SJCRH30 (cell line): Measurements from ENCODE around the gene PRKCI. TPM values are rescaled to one million over a fixed set of nuclear protein-coding genes. Genes with fewer than 3 reads are reported as not detected.

Experiments
- DNase-seq, 2 experiments: peaks; one replicate each; pipeline ENCODE4 v3.0.0-alpha.2; 2015 to 2020
- H3K27ac ChIP-seq: fragments of 250-450 bp; sonication (Bioruptor Pico); 2 replicates; pipeline ENCODE4 v1.5.1; 2020; ENCODE audit warnings: mild to moderate bottlenecking, moderate library complexity
- H3K27me3 ChIP-seq: fragments of 250-450 bp; sonication (Bioruptor Pico); 2 replicates; pipeline ENCODE4 v1.5.1; 2020; ENCODE audit warnings: mild to moderate bottlenecking, moderate library complexity
- H3K36me3 ChIP-seq: fragments of 250-450 bp; sonication (Bioruptor Pico); 2 replicates; pipeline ENCODE4 v1.5.1; 2020; ENCODE audit warnings: mild to moderate bottlenecking, moderate library complexity
- H3K4me1 ChIP-seq: fragments of 250-450 bp; sonication (Bioruptor Pico); 2 replicates; pipeline ENCODE4 v1.5.1; 2020; ENCODE audit warnings: mild to moderate bottlenecking, moderate library complexity
- H3K4me3 ChIP-seq: fragments of 250-450 bp; sonication (Bioruptor Pico); 2 replicates; pipeline ENCODE4 v1.5.1; 2020; ENCODE audit warnings: mild to moderate bottlenecking, moderate library complexity
- H3K9me3 ChIP-seq: fragments of 250-450 bp; sonication (Bioruptor Pico); replicated peaks from 2 replicates; pipeline ENCODE4 v1.5.1; 2020; ENCODE audit warnings: mild to moderate bottlenecking, moderate library complexity
- total RNA-seq: library from RNA; depleted of rRNA; stranded (reverse); fragments of >200 nt; shearing (Covaris generic); gene quantifications from 2 replicates; pipeline ENCODE4 v1.2.3, GENCODE V29; 2014

PRKCI gene
- total RNA-seq, 1 experiment from 2014 or later: 45.1 TPM

- Histone ChIP-seq H3K36me3 (peaks cover 8% of the 10 kb centered on the region), H3K4me1 (peaks cover 3% of the 10 kb centered on the region; the same call in 1 of the 2 replicates), H3K4me3 (no peak overlapping the region), H3K27me3 (no peaks in the 10 kb centered on the region), H3K9me3 (no peaks in the 10 kb centered on the region), H3K27ac (no peak overlapping the region)
- no peak for DNase-seq
Measured at GRCh38 chr3:170296703-170297102, 74.5 kb downstream of the PRKCI start.

- Histone ChIP-seq H3K27me3 (no peaks in the 10 kb centered on the region), H3K9me3 (no peaks in the 10 kb centered on the region), H3K4me1 (peaks cover 3% of the 10 kb centered on the region; the same call in 1 of the 2 replicates), H3K4me3 (no peak overlapping the region), H3K36me3 (no peaks in the 10 kb centered on the region), H3K27ac (no peak overlapping the region)
- DNase-seq: no peak
Measured at GRCh38 chr3:170301405-170301804, 79.2 kb downstream of the PRKCI start.

DNA sequence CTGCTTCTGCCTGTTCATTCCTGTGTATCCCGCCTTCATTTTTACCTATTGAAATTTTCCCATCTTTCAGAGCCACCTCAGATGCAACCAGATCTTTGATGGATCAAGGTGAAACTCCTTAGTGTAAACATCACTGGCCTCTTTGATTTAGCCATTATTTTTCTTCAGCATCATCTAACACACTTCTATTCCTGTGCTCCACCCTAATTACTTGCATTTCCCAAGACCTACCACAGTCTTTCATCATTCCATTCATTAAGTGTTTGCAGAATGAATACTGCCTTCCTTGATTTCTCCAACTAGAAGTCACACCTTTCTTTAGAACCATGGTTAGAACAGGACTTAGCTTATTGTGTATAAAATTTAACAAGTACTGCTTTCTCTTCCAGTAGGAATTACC lies 79.8 kb downstream of the PRKCI start:
- no peaks in the 10 kb centered on the region for H3K36me3 ChIP-seq
- DNase-seq: no peak
- H3K27me3 ChIP-seq: no peaks in the 10 kb centered on the region
- H3K4me1 ChIP-seq: no peaks in the 10 kb centered on the region
- no peaks in the 10 kb centered on the region for H3K9me3 ChIP-seq
- no peak overlapping the region for H3K4me3 ChIP-seq
- no peak overlapping the region for H3K27ac ChIP-seq

- Histone ChIP-seq H3K27me3 (no peaks in the 10 kb centered on the region), H3K4me1 (no peaks in the 10 kb centered on the region), H3K36me3 (no peaks in the 10 kb centered on the region), H3K27ac (no peak overlapping the region), H3K9me3 (no peaks in the 10 kb centered on the region), H3K4me3 (no peak overlapping the region)
- DNase-seq: no peak
Measured at GRCh38 chr3:170306015-170306414, 83.8 kb downstream of the PRKCI start.

DNA sequence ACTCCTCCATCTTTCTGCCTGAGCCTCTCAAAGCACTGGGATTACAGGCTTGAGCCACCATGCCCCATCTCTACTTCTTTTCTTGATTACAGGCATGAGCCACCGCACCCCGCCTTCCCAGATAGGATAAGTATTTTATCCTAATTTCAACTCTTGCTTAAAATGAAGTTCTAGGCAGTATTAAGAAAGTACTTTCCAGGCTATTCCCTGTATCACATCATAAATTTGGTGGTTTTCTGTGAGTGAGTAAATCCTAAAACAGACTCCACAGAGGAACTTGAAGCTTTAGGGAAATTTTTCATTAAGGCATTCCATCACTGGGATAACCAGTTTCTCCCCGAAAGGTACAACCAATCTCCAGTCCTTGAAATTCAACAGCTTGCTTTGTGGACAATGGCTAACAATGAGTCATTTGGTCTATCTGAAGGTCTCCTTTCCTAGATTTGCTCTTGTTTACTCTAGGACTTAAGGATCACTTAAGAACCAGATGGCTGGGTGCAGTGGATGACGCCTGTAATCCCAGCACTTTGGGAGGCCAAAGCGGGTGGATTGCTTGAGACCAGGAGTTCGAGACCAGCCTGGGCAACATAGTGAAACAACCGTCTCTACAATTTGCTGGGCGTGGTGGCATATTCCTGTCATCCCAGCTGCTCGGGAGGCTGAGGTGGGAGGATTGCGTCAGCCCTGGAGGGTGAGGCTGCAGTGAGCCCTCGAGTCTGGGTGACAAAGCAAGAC lies 85.6 kb downstream of the PRKCI start:
- no peak overlapping the region for H3K27ac ChIP-seq
- no peaks in the 10 kb centered on the region for H3K9me3 ChIP-seq
- H3K27me3 ChIP-seq: no peaks in the 10 kb centered on the region
- H3K36me3 ChIP-seq: no peaks in the 10 kb centered on the region
- no peak for DNase-seq
- H3K4me1 ChIP-seq: no peaks in the 10 kb centered on the region
- no peak overlapping the region for H3K4me3 ChIP-seq

GRCh38 chr3:170309046-170309445 lies 86.8 kb downstream of the PRKCI start:
- H3K9me3 ChIP-seq: no peaks in the 10 kb centered on the region
- DNase-seq: no peak

DNA sequence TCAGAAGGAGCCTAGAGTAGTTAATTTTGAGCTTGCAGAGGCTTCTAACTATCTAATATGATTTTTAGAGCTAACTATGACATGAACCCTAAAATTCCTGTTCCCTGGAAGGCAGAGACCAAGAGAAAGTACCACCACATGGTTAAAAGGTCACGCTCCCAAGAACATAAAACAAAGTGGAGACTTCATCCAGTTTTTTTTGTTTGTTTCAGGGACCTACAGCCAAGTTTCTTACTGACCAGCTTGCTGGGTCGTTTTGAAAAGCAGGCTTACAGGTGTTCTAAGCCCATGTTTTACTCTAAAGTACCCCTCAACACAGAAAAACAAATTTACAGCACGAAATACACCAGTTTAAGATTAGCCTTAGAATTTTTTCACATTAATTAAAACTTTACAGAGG lies 95.7 kb downstream of the PRKCI start:
- H3K36me3 ChIP-seq: no peaks in the 10 kb centered on the region
- no peaks in the 10 kb centered on the region for H3K9me3 ChIP-seq
- peaks cover 8% of the 10 kb centered on the region for H3K4me1 ChIP-seq
- H3K27ac ChIP-seq: no peak overlapping the region
- DNase-seq: no peak
- H3K4me3 ChIP-seq: no peak overlapping the region
- H3K27me3 ChIP-seq: no peaks in the 10 kb centered on the region

More at GRCh38 chr3:170309046-170309445, 86.8 kb downstream of the PRKCI start:
- Histone ChIP-seq H3K27ac (no peak overlapping the region), H3K36me3 (no peaks in the 10 kb centered on the region), H3K4me3 (no peak overlapping the region), H3K27me3 (no peaks in the 10 kb centered on the region), H3K4me1 (no peaks in the 10 kb centered on the region)

- Histone ChIP-seq H3K4me1 (peaks cover 8% of the 10 kb centered on the region), H3K4me3 (no peak overlapping the region), H3K27me3 (no peaks in the 10 kb centered on the region), H3K36me3 (no peaks in the 10 kb centered on the region), H3K27ac (no peak overlapping the region), H3K9me3 (no peaks in the 10 kb centered on the region)
- DNase-seq: no peak
Measured at GRCh38 chr3:170320461-170321121, 98.4 kb downstream of the PRKCI start.

DNA sequence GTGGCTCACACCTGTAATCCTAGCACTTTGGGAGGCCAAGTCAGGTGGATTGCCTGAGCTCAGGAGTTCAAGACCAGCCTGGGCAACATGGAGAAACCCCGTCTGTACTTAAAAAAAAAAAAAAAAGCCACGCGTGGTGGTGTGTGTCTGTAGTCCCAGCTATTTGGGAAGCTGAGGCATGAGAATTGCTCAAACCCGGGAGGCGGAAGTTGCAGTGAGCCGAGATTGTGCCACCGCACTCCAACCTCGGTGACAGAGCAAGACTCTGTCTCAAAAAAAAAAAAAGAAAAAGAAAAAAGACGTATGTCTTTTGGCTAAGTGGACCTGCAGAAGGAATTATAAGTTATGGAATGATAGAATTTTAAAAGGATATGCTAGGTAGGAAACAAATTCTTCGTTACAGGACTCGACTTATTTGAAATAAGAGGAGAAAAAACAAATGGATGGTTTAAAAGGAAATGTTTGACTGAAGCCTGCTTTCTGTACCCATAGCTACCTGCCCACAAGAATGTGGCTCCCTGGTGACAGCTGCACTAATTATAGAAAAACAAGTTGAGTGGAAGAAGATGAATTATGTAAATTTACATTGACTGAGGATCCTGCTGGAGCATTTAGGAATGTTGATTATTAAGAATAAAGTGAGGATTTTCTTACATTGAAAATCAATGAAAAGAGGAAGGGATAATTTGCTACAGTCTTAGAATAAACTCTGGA lies 99.3 kb downstream of the PRKCI start:
- DNase-seq: peak; percentile 20 to 40

DNA sequence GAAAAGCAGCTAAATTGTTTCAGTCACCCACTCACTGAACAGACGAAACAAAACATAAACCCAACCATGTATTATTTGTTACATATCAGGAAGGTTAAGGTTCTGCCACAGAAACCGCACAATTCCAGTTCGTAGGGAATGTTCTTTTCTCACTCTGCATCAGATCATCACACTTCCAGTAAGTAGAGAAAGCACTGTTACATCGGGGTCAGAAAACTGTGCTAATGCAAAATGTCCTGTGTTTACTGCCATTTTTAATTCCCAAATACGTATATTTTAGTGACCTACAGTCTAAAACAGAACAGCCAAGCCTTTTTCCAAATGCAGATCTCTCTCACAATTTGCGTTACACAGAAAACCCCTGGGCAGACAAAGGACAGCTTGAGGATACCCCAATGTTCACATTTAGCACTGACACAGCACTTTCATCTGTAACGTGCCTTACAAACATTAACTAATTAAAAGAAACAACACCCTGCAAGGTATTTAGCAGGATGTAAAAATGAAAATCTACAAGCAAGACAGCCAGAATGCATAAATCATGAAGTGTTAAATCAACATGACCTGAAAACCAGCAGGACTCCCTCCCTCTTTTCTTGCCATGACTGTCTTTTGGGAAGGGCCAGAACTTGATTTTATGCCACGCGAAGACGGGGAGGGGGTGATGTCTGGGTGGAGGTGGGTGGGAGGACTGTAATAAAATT lies 100.5 kb downstream of the PRKCI start:
- Histone ChIP-seq H3K9me3 (peaks cover 3% of the 10 kb centered on the region; the same call in 1 of the 2 replicates), H3K27me3 (no peaks in the 10 kb centered on the region), H3K4me1 (peaks cover 8% of the 10 kb centered on the region), H3K4me3 (no peak overlapping the region), H3K27ac (no peak overlapping the region), H3K36me3 (no peaks in the 10 kb centered on the region)
- DNase-seq: no peak

More for the DNA sequence above, 99.3 kb downstream of the PRKCI start:
- Histone ChIP-seq H3K27me3 (no peaks in the 10 kb centered on the region), H3K4me3 (no peak overlapping the region; the same call in 1 of the 2 replicates), H3K27ac (no peak overlapping the region), H3K9me3 (no peaks in the 10 kb centered on the region), H3K4me1 (peaks cover 8% of the 10 kb centered on the region), H3K36me3 (no peaks in the 10 kb centered on the region)

- no peaks in the 10 kb centered on the region for H3K36me3 ChIP-seq
- no peak overlapping the region for H3K4me3 ChIP-seq
- DNase-seq: no peak
- H3K9me3 ChIP-seq: peaks cover 3% of the 10 kb centered on the region; the same call in 1 of the 2 replicates
- no peaks in the 10 kb centered on the region for H3K27me3 ChIP-seq
- peaks cover 8% of the 10 kb centered on the region for H3K4me1 ChIP-seq
- no peak overlapping the region for H3K27ac ChIP-seq
Measured at GRCh38 chr3:170323331-170323730, 101.1 kb downstream of the PRKCI start.

DNA sequence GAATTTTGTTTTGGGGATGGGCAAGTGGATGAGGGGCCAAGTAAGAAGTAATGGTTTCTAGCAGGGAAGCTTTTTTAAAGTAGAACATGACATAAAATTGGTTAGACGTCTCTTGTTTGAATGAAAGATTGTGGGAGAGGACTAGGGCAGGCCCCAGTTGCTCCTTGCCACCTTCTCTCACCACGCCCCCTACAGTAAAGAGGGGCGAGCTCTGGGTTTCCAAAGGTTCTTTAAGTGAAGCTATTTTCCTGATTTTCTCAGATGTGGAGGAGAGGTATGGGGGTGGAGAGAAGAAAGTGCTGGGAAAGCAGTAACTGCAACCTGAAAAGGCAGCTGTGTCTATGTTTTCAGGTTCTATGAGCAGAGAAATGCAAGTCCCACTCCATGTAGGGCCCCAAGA lies 102.7 kb downstream of the PRKCI start:
- Histone ChIP-seq H3K9me3 (peaks cover 3% of the 10 kb centered on the region; the same call in 1 of the 2 replicates), H3K36me3 (no peaks in the 10 kb centered on the region), H3K27me3 (no peaks in the 10 kb centered on the region), H3K27ac (no peak overlapping the region), H3K4me1 (peaks cover 8% of the 10 kb centered on the region), H3K4me3 (no peak overlapping the region)
- DNase-seq: no peak

- Histone ChIP-seq H3K4me3 (no peak overlapping the region), H3K36me3 (no peaks in the 10 kb centered on the region), H3K27me3 (no peaks in the 10 kb centered on the region), H3K9me3 (peaks cover 3% of the 10 kb centered on the region; the same call in 1 of the 2 replicates), H3K27ac (no peak overlapping the region), H3K4me1 (peaks cover under 1% of the 10 kb centered on the region; the same call in 1 of the 2 replicates)
- DNase-seq: no peak
Measured at GRCh38 chr3:170327040-170327808, 105.0 kb downstream of the PRKCI start.
